GM19468 (cell line): ENCODE measurements around the gene CCDC171.
"Not testable (repeated sequence)": the region's sequence is repeated elsewhere in the genome, so short reads cannot be mapped to it uniquely, and the experiment has no call there.

Experiments
- ATAC-seq: cut with Tn5 transposase; IDR thresholded peaks from one replicate; pipeline ENCODE4 v1.9.1; 2021; ENCODE audit warnings: mild to moderate bottlenecking, moderate library complexity, moderate number of reproducible peaks; ENCODE audit not compliant: unreplicated experiment; ENCODE audit errors: extremely low read depth

The CCDC171 gene

GRCh38 chr9:15552636-15553527 is at the start of gene CCDC171:
CCDC171 (plus strand) TSS chr9:15553043; CDS start chr9:15564089, 11,046 bp downstream.
- peak; percentile 65 for ATAC-seq

DNA sequence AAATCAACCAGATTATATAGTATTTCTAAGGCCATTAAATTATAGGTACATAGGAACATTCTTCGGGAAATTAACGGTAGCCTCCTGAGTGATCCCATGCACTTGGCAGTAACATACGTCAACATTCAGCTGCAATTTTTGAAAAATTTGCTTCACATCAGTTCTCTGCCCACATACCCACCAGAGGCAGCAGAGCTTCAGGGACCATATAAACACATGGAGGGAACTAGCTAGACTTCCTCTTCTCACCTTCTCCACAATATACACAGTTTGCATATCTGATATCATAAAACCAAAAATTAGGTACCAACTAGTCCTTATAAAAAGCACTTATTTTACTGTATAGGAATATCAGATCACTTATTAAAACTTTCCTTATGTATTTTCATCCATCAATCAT is 46.9 kb upstream of the CCDC171 start:
- ATAC-seq = no peak

DNA sequence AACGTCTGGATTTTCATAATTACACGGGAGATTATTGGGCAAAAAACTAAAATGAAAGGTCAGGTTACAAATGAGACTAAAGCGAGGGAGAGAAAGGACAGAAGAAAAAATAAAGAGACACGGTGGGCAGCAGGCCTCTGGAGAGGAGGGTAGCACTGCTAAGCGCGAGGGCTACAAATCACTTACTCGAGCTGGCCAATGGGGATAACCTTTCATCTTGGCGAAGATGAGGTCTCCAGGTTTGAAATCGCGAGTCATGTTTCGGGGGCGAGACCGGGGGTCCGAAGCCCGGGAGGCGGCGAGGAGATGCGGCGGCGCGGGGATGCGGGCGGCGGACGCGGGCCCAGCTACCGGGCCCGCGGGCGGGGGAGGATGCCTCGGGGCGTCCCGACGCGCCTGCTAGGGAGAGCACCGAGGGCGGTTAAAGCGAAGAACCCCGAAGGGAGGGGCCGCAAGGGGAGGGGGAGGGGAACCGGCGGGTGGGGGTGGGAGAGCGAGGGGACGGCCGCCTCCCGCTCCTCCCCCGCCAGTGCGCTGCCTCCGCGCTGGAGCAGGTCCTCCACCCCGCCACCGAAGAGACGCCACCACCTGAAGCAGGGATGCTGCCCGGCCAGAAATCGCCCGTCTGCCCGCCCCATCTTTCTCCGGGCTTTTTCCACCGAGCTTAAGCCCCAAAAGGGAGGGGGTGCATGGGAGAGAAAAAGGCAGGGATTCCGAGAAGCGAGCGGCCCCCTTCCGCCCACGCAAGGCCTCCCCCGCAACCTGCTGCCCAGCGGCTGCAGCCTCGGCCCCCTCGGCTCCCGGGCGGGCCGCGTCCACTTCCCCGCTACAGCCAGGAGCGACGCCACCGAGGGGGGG is 42.7 kb upstream of the CCDC171 start:
- ATAC-seq = no peak

GRCh38 chr9:15510789-15511575 is 41.9 kb upstream of the CCDC171 start, which contains the start of gene PSIP1:
PSIP1 (minus strand) TSS chr9:15510970; CDS start chr9:15510188, 782 bp downstream.
- peak; percentile 46 for ATAC-seq

DNA sequence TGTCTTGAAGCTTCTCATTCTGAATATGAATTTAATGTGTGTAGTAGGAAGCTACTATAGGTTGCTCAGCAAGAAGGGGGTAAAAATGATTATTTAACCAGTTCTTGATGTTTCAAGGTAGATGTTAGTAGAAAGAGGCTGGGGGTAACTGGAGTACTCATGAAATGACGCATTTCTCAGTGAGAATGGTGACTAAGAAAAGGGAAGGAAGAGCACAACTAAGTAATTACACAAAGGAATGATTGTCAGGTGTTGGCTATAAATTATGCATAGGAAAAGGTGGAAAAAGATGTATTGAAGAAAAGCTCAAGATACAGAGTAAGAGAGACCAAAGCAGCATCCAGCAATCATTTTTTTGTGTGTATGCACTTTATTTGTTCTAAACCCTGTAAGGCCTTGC is 40.6 kb upstream of the CCDC171 start:
- ATAC-seq = no peak

- no peak for ATAC-seq
Observed at GRCh38 chr9:15512889-15513288, 40.0 kb upstream of the CCDC171 start.

GRCh38 chr9:15513335-15513734 is 39.5 kb upstream of the CCDC171 start:
- no peak for ATAC-seq

DNA sequence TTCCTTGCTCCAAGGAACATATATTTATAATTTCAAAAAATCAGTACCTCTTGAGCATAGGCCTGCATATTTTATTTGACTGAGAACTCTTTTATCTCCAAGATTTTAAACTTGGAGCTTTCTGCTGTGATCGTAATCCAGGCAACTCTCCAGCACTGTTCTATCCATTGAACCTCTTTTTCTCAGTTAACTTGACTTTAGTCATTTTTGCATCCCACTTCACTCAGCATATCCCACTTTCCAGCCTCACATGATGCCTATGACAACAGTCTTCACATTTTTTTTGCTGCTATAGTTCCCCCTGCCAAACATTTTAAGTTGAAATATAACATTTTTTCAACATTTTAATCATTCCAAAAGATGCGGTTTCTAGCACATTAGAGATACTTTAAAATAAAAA is 33.0 kb upstream of the CCDC171 start:
- no peak for ATAC-seq

- no peak for ATAC-seq
Observed at GRCh38 chr9:15521254-15521653, 31.6 kb upstream of the CCDC171 start.

- no peak for ATAC-seq
Observed at GRCh38 chr9:15522130-15522755, 30.6 kb upstream of the CCDC171 start.

GRCh38 chr9:15524845-15525455 is 27.9 kb upstream of the CCDC171 start:
- ATAC-seq = no peak

GRCh38 chr9:15525958-15526357 is 26.9 kb upstream of the CCDC171 start:
- ATAC-seq = no peak

DNA sequence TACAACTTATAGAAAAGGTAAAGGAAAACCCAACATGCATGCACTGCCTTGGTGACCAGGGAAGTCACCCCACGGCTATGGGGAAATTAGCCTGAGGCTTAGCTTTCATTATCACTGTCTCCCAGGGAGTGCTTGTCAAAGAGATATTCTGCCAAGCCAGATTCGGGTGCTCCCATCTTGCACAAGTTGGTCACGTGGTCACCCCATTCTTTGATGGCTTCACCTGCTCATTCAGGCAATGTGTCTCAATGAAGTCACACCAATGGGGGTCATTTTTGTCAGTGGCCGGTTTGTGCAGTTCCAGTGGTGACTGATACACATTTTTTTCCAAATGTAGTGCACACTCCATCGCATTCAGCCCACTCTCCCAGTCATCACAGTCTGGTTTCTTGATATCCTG is 25.8 kb upstream of the CCDC171 start:
- not testable (repeated sequence) for ATAC-seq

- ATAC-seq = peak; percentile 67
Observed at GRCh38 chr9:15529566-15530324, 23.1 kb upstream of the CCDC171 start.

DNA sequence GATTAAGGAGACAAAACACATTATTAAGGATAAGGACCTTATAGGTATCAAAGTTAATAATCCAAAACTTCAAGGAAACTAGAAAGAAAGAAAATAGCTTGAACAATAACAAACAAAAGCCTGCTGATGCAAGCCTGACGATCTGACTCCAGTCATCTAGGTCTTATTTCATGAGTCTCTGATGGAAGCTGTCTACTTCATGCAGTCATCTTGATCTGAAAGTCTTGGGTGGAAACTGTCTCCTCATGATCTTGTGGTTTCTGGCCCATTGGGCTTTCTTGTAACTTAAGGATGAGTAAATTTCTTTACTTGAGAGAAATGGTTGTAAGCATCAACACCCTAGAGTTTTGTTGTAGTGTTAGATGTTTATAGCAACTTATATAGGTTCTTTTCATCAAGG is 21.5 kb upstream of the CCDC171 start:
- no peak for ATAC-seq

DNA sequence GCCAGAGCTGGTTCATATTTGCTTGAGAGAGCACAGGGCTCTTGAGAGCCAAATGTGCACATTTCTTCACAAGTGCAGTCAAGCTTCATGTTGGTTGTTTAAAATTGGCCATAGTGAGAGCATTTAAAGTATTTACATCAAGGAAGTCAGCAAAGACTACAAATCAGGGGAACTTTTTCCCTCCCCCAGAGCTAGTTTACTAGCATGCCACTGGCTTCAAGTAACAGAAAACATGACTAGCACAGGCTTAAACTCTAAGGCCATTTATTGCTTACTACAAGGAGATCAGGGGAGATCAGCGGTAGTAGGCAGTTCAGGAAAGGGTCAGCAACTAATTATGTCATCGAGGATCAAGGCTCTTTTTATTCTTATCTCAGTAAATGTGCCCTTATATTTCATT is 11.0 kb upstream of the CCDC171 start:
- no peak for ATAC-seq

DNA sequence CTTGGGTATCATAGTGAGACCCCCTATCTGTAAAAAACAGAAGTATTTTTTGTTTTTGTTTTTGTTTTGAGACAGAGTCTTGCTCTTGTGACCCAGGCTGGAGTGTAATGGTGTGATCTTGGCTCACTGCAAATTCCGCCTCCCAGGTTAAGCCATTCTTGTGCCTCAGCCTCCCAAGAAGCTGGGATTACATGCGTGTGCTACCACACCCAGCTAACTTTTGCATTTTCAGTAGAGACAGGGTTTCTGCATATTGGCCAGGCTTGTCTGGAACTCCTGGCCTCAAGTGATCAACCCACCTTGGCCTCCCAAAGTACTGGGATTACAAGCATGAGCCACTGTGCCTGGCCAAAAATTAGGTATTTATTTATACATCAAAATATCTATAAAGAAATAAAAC is 10.2 kb upstream of the CCDC171 start:
- no peak for ATAC-seq

DNA sequence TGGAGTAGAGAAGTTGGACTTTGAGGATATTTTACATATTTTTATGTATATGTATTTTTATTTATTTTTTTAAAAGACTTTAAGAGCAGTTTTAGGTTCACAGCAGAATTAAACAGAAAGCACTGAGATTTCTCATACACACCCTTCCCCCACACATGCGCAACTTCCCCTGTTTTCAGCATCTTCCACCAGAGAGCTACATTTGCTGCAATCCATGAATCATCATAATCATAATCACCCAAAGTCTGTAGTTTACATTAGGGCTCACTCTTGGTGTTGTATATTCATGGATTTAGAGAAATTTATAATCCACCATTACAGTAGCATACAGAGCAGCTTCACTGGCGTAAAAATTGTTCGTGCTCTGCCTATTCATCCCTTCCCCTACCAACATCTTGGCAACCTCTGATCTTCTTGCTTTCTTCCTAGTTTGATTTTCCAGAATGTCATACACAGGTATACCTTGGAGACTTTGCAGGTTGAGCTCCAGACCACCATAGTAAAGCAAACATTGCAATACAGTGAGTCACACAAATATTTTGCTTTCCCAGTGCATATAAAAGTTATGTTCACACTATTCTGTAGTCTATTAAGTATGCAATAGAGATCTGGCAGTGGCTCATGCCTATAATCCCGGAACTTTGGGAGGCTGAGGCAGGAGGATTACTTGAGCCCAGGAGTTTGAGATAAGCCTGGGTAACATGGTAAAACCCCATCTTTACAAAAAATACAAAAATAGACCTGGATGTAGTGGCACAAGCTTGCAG is 9.6 kb upstream of the CCDC171 start:
- ATAC-seq = no peak
